GM12875 (cell line): Measurements from ENCODE around the gene GALNT1.

Experiments
- H3K4me3 ChIP-seq: one replicate; pipeline ENCODE4 v1.5.1; 2011; ENCODE audit warnings: low read depth, low read length, control low read depth
- TF ChIP-seq, protein P1 (sequence below): IDR thresholded peaks from 2 replicates; pipeline ENCODE4 v1.5.1; 2011; ENCODE audit warnings: low read depth, mild to moderate bottlenecking, control low read depth, inconsistent platforms, low read length, moderate library complexity, borderline replicate concordance; ENCODE audit not compliant: insufficient read depth

GALNT1 gene

DNA sequence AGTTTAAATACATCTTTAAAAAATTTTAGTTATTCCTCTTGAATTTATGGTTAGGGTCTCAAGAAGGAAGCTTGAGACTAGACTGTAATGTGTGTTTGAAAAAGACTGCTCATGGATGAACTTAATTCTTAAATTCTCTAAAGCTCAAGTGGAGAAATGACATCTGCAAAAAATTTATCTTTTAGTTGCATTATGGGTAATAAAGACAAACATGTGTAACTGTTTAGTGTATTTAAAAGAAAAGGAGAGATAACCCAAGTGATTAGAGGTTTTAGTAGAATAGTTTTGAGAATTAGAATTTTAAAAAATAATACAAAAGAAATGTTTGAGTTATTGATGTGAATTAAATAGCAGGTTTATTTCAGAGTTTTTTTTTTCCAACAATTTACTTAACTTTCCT lies 36.7 kb downstream of the GALNT1 start:
- no peak overlapping the region for H3K4me3 ChIP-seq
- TF ChIP-seq, protein P1, sequence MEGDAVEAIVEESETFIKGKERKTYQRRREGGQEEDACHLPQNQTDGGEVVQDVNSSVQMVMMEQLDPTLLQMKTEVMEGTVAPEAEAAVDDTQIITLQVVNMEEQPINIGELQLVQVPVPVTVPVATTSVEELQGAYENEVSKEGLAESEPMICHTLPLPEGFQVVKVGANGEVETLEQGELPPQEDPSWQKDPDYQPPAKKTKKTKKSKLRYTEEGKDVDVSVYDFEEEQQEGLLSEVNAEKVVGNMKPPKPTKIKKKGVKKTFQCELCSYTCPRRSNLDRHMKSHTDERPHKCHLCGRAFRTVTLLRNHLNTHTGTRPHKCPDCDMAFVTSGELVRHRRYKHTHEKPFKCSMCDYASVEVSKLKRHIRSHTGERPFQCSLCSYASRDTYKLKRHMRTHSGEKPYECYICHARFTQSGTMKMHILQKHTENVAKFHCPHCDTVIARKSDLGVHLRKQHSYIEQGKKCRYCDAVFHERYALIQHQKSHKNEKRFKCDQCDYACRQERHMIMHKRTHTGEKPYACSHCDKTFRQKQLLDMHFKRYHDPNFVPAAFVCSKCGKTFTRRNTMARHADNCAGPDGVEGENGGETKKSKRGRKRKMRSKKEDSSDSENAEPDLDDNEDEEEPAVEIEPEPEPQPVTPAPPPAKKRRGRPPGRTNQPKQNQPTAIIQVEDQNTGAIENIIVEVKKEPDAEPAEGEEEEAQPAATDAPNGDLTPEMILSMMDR: no peak

DNA sequence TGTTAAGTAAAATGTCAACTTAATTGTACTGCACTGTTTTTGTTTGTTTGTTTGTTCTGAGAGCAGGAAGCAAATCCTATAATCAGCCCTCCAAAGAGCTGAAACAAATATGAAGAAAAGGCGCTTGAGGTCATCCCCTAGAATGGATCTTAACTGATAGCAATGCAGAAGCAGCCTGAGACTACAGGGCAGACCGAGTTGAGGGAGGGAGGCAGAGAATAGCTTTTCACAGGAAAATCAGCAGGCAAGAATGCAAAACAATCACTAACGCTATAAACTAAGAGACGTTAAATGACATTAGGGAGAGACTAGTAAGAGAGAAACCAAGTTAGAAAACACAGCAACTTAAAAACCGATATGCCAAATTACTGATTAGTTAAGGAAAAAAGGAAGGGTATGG lies 37.2 kb downstream of the GALNT1 start:
- H3K4me3 ChIP-seq: no peak overlapping the region
- TF ChIP-seq, protein P1: no peak

DNA sequence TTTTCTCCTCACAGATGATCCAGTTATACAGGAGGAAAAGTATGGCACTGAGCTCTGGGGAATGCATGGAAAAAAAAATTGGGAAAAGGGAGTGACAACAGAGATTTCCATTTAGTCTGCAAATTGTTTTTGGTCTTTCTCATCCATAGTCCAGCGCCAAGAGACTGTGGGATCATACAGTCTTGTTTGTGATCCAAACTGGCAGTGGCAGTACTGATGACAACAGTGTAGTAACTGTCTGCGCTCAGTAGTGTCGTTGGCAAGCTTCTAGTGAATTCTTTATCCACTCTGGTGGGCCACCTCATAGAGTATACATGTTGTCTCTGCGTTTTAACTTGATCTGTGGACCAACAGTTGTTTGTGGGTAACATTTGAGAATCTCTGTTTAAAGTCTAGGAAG lies 37.9 kb downstream of the GALNT1 start:
- TF ChIP-seq, protein P1: no peak
- H3K4me3 ChIP-seq: no peak overlapping the region

DNA sequence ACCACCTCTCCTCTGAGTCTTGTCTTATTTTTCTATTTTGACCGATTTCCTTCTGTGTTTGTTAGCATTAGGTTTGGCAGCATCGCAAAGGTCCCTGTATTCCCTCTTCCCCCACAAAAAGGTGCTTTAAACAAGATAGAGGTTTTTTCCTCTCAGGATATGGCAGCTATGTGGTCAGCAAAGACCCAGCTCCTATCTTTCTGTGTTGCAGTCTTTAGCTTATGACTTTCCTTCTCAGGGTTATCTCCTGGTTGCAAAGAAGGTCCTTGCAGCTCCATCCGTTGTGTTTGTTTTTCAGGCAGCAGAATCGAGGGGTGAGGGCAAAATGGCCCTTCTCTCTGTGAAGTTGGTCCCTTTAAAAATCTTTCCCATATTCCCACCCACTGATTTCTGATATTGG lies 38.4 kb downstream of the GALNT1 start:
- TF ChIP-seq, protein P1: no peak
- H3K4me3 ChIP-seq: no peak overlapping the region

DNA sequence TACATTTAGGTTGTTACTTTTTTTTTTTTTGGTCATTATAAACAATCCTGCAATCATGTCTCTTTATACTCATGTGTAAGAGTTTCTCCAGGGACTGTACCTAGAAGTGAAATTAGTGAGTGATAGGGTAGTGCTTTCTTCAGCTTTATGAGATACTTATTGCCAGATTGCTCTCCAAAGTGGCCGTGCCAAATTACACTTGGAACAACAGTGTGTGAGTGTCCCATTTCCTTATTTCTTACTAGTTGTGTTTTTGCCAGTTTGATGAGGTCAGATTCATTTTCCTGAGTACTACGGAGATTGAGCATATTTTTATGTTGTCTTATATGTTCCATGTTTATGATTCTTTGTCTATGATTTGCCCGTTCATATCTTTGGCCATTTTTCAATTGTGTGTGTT lies 39.2 kb downstream of the GALNT1 start:
- TF ChIP-seq, protein P1: no peak
- no peak overlapping the region for H3K4me3 ChIP-seq

DNA sequence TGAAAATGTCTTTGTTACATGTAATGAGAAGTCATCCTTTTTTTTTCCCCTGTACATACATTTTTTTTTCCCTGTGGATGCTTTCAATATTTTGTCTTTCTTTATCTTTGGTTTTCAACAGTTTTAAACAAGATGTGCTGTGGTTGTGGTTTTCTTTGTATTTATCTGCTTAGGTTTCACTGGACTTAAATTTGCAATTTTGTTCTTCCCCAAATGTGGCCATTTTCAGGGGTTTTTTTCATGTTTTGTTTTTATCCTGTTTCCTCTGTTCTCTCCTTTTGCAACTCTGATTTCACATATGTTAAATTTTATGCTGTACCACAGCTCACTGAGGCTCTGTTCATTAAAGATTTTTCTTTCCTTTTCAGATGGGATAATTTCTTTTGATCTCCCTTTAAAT lies 41.7 kb downstream of the GALNT1 start:
- TF ChIP-seq, protein P1: no peak
- no peak overlapping the region for H3K4me3 ChIP-seq

DNA sequence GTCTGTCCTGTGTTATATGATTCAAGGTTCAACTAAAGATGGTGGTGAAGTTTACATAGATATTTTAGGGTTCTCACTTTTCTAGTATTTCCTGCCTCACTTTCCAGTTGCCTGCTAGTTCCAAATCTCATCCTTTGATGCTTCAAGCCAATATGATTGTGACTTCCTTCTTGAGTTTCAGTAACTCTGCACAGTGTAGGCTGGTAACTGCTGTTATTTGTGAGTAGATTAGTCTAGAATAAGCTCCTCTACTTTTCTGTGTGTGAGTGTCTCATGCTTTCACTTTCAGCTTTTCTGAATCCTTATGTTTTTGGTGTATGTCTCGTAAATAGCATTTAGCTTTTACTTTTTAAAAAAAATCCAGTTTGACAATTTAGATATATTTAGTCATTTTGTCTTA lies 42.6 kb downstream of the GALNT1 start:
- TF ChIP-seq, protein P1: no peak
- H3K4me3 ChIP-seq: no peak overlapping the region
